HepG2 (cell line): Measurements from ENCODE around the gene PSMB3. TPM values are rescaled to one million over a fixed set of nuclear protein-coding genes. Genes with fewer than 3 reads are reported as not detected.
A peak's percentile ranks its signal among the peaks of the same experiment; 100 is the strongest.

Experiments used
- DPF2 ChIP-seq: sonication (generic); formaldehyde crosslinking; IDR thresholded peaks from 2 replicates; pipeline ENCODE4 v1.4.0; 2020; ENCODE audit warnings: mild to moderate bottlenecking, low read depth, missing genetic modification reagents, borderline replicate concordance
- EED ChIP-seq: sonication (generic); formaldehyde crosslinking; IDR thresholded peaks from 2 replicates; pipeline ENCODE4 v1.5.0; 2020; ENCODE audit warnings: mild to moderate bottlenecking, missing genetic modification reagents
- FLYWCH1 ChIP-seq: sonication (generic); formaldehyde crosslinking; IDR thresholded peaks from 2 replicates; pipeline ENCODE4 v1.8.1; 2023; ENCODE audit warnings: mild to moderate bottlenecking, missing genetic modification reagents
- HNRNPK ChIP-seq: fragments of 200-400 bp; formaldehyde crosslinking; IDR thresholded peaks from 2 replicates; pipeline ENCODE4 v1.6.1; 2018; ENCODE audit warnings: low read length, low read depth, moderate library complexity, mild to moderate bottlenecking; ENCODE audit not compliant: poor library complexity, severe bottlenecking
- KDM5B ChIP-seq: sonication (generic); formaldehyde crosslinking; IDR thresholded peaks from 2 replicates; pipeline ENCODE4 v1.4.0; 2020; ENCODE audit warnings: missing genetic modification reagents, mild to moderate bottlenecking, borderline replicate concordance
- NR2C2 ChIP-seq: sonication (generic); formaldehyde crosslinking; IDR thresholded peaks from 2 replicates; pipeline ENCODE4 v1.4.0; 2020; ENCODE audit warnings: missing genetic modification reagents, mild to moderate bottlenecking, moderate library complexity, borderline replicate concordance
- RAD51 ChIP-seq: fragments of 450-650 bp; IDR thresholded peaks from 2 replicates; pipeline ENCODE4 v1.6.1; 2016; ENCODE audit warnings: borderline replicate concordance
- SOX13 ChIP-seq, 3 experiments: fragments of 450-650 bp in 1 of 3; sonication (generic) in 1 of 3; formaldehyde crosslinking in 1 of 3; IDR thresholded peaks in 2 of 3; conservative IDR thresholded peaks in 1 of 3; 2 replicates each; pipeline versions ENCODE4 v1.5.0 to v1.6.1; 2016 to 2020; ENCODE audit warnings: antibody characterized with exemption in 1 of 3, mild to moderate bottlenecking in 1 of 3, missing compliant biosample characterization in 1 of 3, missing genetic modification reagents in 1 of 3, moderate library complexity in 1 of 3
- TCF7L2 ChIP-seq: IDR thresholded peaks from 2 replicates; pipeline ENCODE4 v1.6.1; 2011; ENCODE audit warnings: mild to moderate bottlenecking, low read depth, low read length, moderate library complexity
- ZBTB42 ChIP-seq: sonication (generic); formaldehyde crosslinking; IDR thresholded peaks from 2 replicates; pipeline ENCODE4 v1.5.0; 2020; ENCODE audit warnings: mild to moderate bottlenecking, missing genetic modification reagents
- ZFP1 ChIP-seq: IDR thresholded peaks from 2 replicates; pipeline ENCODE4 v1.6.1; 2016
- ZNF605 ChIP-seq: sonication (generic); formaldehyde crosslinking; IDR thresholded peaks from 2 replicates; pipeline ENCODE4 v1.8.0; 2022; ENCODE audit warnings: mild to moderate bottlenecking, missing genetic modification reagents
- ZNF83 ChIP-seq: sonication (generic); formaldehyde crosslinking; IDR thresholded peaks from 2 replicates; pipeline ENCODE4 v1.4.0; 2020; ENCODE audit warnings: missing genetic modification reagents, mild to moderate bottlenecking, borderline replicate concordance
- polyA plus RNA-seq, 8 experiments: library from polyadenylated mRNA; depleted of rRNA in 3 of 8; stranded (reverse) in 7 of 8; unstranded in 1 of 8; fragments of >200 nt; fragmentation: Illumina TruSeq in 4 of 8; extraction: Trizol in 4 of 8; gene quantifications; 2 replicates each; pipeline versions ENCODE4 v1.2.1 to v1.2.3, GENCODE V29; 2011 to 2016; ENCODE audit warnings: low read depth in 4 of 8, missing spikeins in 1 of 8, mixed read lengths in 1 of 8; ENCODE audit not compliant: insufficient read depth in 1 of 8
- total RNA-seq, 5 experiments: library from RNA; depleted of rRNA; stranded (reverse); fragments of >200 nt; fragmentation: Illumina TruSeq; extraction: Trizol; gene quantifications; 2 replicates each; pipeline ENCODE4 v1.2.3, GENCODE V29; 2016; ENCODE audit warnings: low read depth in 1 of 5
- TF ChIP-seq, protein P1 (sequence below): IDR thresholded peaks from 2 replicates; pipeline ENCODE4 v1.6.1; 2016; ENCODE audit warnings: missing compliant biosample characterization, missing genetic modification reagents, borderline replicate concordance
- TF ChIP-seq, protein P2 (sequence below): IDR thresholded peaks from 2 replicates; pipeline ENCODE4 v1.6.1; 2016
- TF ChIP-seq, protein P3 (sequence below): sonication (generic); formaldehyde crosslinking; IDR thresholded peaks from 2 replicates; pipeline ENCODE4 v1.5.1; 2020; ENCODE audit warnings: missing genetic modification reagents, mild to moderate bottlenecking, borderline replicate concordance
- TF ChIP-seq, protein P4 (sequence below): sonication (generic); formaldehyde crosslinking; conservative IDR thresholded peaks from 2 replicates; pipeline ENCODE4 v1.4.0; 2020; ENCODE audit warnings: missing genetic modification reagents

Gene PSMB3
- total and polyA plus RNA-seq, 2 of the 13 experiments (the other 11 are each of a cell fraction or from before 2014, with no cell fraction given), result 366 to 517 TPM

DNA sequence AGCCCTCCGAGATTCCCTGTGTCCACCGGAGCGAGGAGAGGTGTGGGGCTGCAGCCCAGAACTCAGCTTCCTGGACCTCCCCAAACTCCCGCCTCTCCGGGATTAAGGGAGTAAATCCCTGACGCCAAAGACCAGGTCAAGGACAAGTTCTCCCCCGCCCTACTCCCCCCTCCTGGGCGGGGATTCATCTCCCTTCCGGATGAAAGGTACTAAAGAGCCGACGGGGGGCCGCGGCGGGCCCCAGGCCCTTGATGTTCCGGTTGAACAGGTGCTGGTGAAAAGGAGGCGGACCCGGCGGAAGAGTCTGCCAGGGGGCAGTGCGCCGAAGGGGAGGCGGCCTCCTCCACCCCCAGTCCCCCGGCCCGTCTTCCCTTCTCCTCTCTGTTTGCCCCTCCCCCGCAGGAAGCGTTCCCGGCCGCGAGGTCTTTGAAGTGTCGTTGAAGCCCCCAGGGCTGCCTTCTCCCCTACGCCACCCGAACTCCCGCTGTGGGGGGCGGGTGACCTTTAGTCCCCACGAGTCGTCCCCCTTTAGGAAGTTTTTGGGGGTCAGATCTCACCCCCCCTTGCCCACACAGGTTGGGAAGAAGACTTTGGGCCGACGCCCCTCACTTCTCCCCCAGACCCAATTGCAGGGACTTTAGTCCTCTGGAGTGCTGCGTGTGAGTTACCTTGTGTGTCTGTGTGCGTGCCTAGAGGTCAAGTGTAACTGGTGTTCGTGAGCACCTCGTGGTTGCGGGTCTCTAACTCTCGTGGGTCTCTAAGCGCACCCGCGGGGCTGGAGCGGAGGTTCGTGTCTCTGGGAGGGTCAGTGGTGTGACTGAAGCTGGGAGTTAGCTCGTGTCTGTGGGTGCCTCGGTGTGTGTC lies 48.6 kb upstream of the PSMB3 start (continued):
- TF ChIP-seq FLYWCH1 (CRISPR knock-in tag) (peak; percentile 66; the same call in 1 of the 2 replicates), ZFP1 (CRISPR knock-in tag) (peak; percentile 96; the same call in 1 of the 2 replicates), DPF2 (CRISPR knock-in tag) (peak; percentile 1; the same call in 1 of the 2 replicates), TCF7L2 (peak; percentile 99), RAD51 (no peak), ZBTB42 (CRISPR knock-in tag) (no peak), NR2C2 (CRISPR knock-in tag) (peak; percentile 96), EED (CRISPR knock-in tag) (no peak), ZNF605 (CRISPR knock-in tag) (peak; percentile 74), SOX13 (IDR thresholded peaks at IDR 0.05) (peak; percentile 83), SOX13 (CRISPR knock-in tag; conservative IDR thresholded peaks at IDR 0.05 in 1 of 2, IDR thresholded peaks at IDR 0.05 in 1 of 2) (peak; percentile 78 to 97), KDM5B (CRISPR knock-in tag) (peak; percentile 89), ZNF83 (CRISPR knock-in tag) (peak; percentile 2; the same call in 1 of the 2 replicates), HNRNPK (peak; percentile 88)
- TF ChIP-seq, protein P1, sequence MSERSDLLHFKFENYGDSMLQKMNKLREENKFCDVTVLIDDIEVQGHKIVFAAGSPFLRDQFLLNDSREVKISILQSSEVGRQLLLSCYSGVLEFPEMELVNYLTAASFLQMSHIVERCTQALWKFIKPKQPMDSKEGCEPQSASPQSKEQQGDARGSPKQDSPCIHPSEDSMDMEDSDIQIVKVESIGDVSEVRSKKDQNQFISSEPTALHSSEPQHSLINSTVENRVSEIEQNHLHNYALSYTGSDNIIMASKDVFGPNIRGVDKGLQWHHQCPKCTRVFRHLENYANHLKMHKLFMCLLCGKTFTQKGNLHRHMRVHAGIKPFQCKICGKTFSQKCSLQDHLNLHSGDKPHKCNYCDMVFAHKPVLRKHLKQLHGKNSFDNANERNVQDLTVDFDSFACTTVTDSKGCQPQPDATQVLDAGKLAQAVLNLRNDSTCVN (CRISPR knock-in tag), result peak; percentile 65; the same call in 1 of the 2 replicates
- TF ChIP-seq, protein P2, sequence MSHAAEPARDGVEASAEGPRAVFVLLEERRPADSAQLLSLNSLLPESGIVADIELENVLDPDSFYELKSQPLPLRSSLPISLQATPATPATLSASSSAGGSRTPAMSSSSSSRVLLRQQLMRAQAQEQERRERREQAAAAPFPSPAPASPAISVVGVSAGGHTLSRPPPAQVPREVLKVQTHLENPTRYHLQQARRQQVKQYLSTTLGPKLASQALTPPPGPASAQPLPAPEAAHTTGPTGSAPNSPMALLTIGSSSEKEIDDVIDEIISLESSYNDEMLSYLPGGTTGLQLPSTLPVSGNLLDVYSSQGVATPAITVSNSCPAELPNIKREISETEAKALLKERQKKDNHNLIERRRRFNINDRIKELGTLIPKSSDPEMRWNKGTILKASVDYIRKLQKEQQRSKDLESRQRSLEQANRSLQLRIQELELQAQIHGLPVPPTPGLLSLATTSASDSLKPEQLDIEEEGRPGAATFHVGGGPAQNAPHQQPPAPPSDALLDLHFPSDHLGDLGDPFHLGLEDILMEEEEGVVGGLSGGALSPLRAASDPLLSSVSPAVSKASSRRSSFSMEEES, result peak; percentile 90
- TF ChIP-seq, protein P3, sequence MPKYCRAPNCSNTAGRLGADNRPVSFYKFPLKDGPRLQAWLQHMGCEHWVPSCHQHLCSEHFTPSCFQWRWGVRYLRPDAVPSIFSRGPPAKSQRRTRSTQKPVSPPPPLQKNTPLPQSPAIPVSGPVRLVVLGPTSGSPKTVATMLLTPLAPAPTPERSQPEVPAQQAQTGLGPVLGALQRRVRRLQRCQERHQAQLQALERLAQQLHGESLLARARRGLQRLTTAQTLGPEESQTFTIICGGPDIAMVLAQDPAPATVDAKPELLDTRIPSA (CRISPR knock-in tag), result no peak
- TF ChIP-seq, protein P4, sequence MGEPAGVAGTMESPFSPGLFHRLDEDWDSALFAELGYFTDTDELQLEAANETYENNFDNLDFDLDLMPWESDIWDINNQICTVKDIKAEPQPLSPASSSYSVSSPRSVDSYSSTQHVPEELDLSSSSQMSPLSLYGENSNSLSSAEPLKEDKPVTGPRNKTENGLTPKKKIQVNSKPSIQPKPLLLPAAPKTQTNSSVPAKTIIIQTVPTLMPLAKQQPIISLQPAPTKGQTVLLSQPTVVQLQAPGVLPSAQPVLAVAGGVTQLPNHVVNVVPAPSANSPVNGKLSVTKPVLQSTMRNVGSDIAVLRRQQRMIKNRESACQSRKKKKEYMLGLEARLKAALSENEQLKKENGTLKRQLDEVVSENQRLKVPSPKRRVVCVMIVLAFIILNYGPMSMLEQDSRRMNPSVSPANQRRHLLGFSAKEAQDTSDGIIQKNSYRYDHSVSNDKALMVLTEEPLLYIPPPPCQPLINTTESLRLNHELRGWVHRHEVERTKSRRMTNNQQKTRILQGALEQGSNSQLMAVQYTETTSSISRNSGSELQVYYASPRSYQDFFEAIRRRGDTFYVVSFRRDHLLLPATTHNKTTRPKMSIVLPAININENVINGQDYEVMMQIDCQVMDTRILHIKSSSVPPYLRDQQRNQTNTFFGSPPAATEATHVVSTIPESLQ, result peak; percentile 7; the same call in 1 of the 2 replicates
